AG09309 (cell line): ENCODE data around the gene C1QBP.

Experiments
- DNase-seq: peaks from one replicate; pipeline ENCODE4 v3.0.0-alpha.2; 2010; ENCODE audit warnings: low read depth
- H3K4me3 ChIP-seq: 2 replicates; pipeline ENCODE4 v1.5.1; 2011; ENCODE audit warnings: mild to moderate bottlenecking, low read depth, low read length, moderate library complexity; ENCODE audit not compliant: control insufficient read depth
- CTCF ChIP-seq: IDR thresholded peaks from 2 replicates; pipeline ENCODE4 v1.5.1; 2011; ENCODE audit warnings: mild to moderate bottlenecking, low read depth, low read length, inconsistent platforms; ENCODE audit not compliant: insufficient read depth, control insufficient read depth; ENCODE audit errors: missing control alignments

The C1QBP gene

GRCh38 chr17:5410594-5411272 is 28.2 kb downstream of the C1QBP start:
- H3K4me3 ChIP-seq, result no peak overlapping the region
- no peak for TF ChIP-seq CTCF
- DNase-seq, result no peak

GRCh38 chr17:5408186-5408585 is 30.8 kb downstream of the C1QBP start:
- TF ChIP-seq CTCF, result no peak
- DNase-seq, result no peak
- H3K4me3 ChIP-seq, result no peak overlapping the region

- no peak overlapping the region for H3K4me3 ChIP-seq
- no peak for DNase-seq
- no peak for TF ChIP-seq CTCF
Measured at GRCh38 chr17:5405400-5405799, 33.6 kb downstream of the C1QBP start.

- no peak overlapping the region for H3K4me3 ChIP-seq
- DNase-seq, result no peak
- no peak for TF ChIP-seq CTCF
Measured at GRCh38 chr17:5399767-5400166, 39.2 kb downstream of the C1QBP start.

- no peak for DNase-seq
- no peak for TF ChIP-seq CTCF
- no peak overlapping the region for H3K4me3 ChIP-seq
Measured at GRCh38 chr17:5396612-5397011, 42.3 kb downstream of the C1QBP start.

- no peak overlapping the region for H3K4me3 ChIP-seq
- no peak for TF ChIP-seq CTCF
- no peak for DNase-seq
Measured at GRCh38 chr17:5391678-5392077, 47.3 kb downstream of the C1QBP start.
